ENCODE results near the gene SEMA3F.

The SEMA3F gene

GRCh38 chr3:50212971-50213370 lies 57.8 kb downstream of the SEMA3F start:
- no peak overlapping the region for H3K4me3 ChIP-seq (ENCODE audit: control insufficient read depth, low read depth, low read length)
- no peak for DNase-seq (ENCODE audit: low read depth)

GRCh38 chr3:50213373-50213772 lies 58.2 kb downstream of the SEMA3F start:
- H3K4me3 ChIP-seq (ENCODE audit: control insufficient read depth, low read depth, low read length): no peak overlapping the region
- no peak for TF ChIP-seq CTCF (conservative IDR thresholded peaks at IDR 0.05; ENCODE audit: control insufficient read depth, insufficient read depth, low read depth, low read length)
- DNase-seq (ENCODE audit: low read depth): no peak

More at GRCh38 chr3:50212971-50213370, 57.8 kb downstream of the SEMA3F start:
- TF ChIP-seq CTCF (conservative IDR thresholded peaks at IDR 0.05; ENCODE audit: control insufficient read depth, insufficient read depth, low read depth, low read length): no peak

- no peak for TF ChIP-seq CTCF (conservative IDR thresholded peaks at IDR 0.05; ENCODE audit: control insufficient read depth, insufficient read depth, low read depth, low read length)
- DNase-seq (ENCODE audit: low read depth): no peak
- H3K4me3 ChIP-seq (ENCODE audit: control insufficient read depth, low read depth, low read length): no peak overlapping the region
These were observed 59.7 kb downstream of the SEMA3F start for GRCh38 chr3:50214824-50215223.

DNA sequence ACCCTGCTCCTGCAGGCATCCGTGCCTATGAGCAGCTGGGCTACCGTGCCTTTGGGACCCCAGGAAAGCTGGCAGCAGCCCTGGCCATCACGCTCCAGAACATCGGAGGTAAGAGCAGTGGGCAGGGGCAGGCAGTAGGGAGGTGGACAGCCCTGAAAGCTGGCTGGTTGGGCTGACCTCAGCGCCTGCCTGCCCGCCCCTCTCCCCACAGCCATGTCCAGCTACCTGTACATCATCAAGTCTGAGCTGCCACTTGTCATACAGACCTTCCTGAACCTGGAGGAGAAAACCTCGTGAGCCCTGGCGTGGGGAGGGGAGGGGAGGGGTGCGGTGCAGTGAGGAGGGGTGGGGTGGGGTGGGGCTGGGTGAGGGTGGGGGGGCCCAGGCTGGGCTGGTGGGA lies 60.4 kb downstream of the SEMA3F start:
- no peak for TF ChIP-seq CTCF (conservative IDR thresholded peaks at IDR 0.05; ENCODE audit: control insufficient read depth, insufficient read depth, low read depth, low read length)
- no peak for DNase-seq (ENCODE audit: low read depth)
- H3K4me3 ChIP-seq (ENCODE audit: control insufficient read depth, low read depth, low read length): no peak overlapping the region

- TF ChIP-seq CTCF (conservative IDR thresholded peaks at IDR 0.05; ENCODE audit: control insufficient read depth, insufficient read depth, low read depth, low read length): no peak
- no peak overlapping the region for H3K4me3 ChIP-seq (ENCODE audit: control insufficient read depth, low read depth, low read length)
- no peak for DNase-seq (ENCODE audit: low read depth)
These were observed 62.6 kb downstream of the SEMA3F start for GRCh38 chr3:50217681-50218080.

- no peak for TF ChIP-seq CTCF (conservative IDR thresholded peaks at IDR 0.05; ENCODE audit: control insufficient read depth, insufficient read depth, low read depth, low read length)
- no peak overlapping the region for H3K4me3 ChIP-seq (ENCODE audit: control insufficient read depth, low read depth, low read length)
These were observed 63.3 kb downstream of the SEMA3F start for GRCh38 chr3:50218448-50218847.

DNA sequence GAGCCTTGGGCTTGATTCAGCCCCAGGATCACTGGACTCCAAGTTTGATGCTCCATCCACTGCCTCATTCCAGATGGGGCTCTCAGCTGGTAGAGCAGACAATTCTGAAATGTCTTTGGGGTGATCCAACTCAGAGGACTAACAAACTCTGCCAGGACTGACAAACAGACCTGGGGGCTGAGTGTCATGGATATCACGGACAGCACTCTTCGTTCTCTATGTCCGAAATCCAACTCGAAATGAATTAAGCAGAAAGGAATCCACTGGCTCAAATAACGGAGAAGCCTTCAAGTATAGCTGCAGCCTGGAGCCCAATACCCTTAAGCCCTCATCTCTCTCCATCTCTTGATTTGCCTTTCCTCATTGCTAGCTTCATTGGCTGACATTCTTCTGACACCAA lies 64.2 kb downstream of the SEMA3F start:
- no peak for DNase-seq (ENCODE audit: low read depth)
- TF ChIP-seq CTCF (conservative IDR thresholded peaks at IDR 0.05; ENCODE audit: control insufficient read depth, insufficient read depth, low read depth, low read length): no peak
- no peak overlapping the region for H3K4me3 ChIP-seq (ENCODE audit: control insufficient read depth, low read depth, low read length)

More at GRCh38 chr3:50218448-50218847, 63.3 kb downstream of the SEMA3F start:
- no peak for DNase-seq (ENCODE audit: low read depth)
